GM19468 (cell line): ENCODE results near the gene SF3B3.
"Not testable (repeated sequence)": the region's sequence is repeated elsewhere in the genome, so short reads cannot be mapped to it uniquely, and the experiment has no call there.

Experiments
- ATAC-seq: cut with Tn5 transposase; IDR thresholded peaks from one replicate; pipeline ENCODE4 v1.9.1; 2021; ENCODE audit warnings: mild to moderate bottlenecking, moderate library complexity, moderate number of reproducible peaks; ENCODE audit not compliant: unreplicated experiment; ENCODE audit errors: extremely low read depth

The SF3B3 gene

DNA sequence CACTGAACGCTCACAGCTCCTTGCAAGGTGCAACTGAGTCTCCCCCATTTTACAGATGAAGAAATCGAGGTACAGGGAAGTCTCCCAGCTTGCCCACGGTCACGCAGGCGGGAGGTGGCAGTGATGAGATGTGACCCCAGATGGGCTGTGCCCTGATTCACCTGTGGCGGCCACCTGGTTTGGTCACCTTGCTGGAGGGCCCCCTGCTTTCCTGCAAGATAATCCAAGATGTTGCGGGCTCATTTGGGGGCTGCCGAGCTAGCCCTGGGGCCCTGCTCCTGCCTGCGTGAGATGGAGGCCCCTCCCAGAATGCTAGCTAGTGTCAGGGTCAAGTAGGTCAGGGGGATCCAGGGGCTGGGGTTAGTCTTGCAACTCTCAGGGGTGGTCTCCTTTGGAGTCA is 63.1 kb downstream of the SF3B3 start:
- no peak for ATAC-seq

GRCh38 chr16:70588565-70588964 is 64.9 kb downstream of the SF3B3 start:
- ATAC-seq: no peak

- ATAC-seq: not testable (repeated sequence)
Measured at GRCh38 chr16:70589416-70589815, 65.8 kb downstream of the SF3B3 start.

DNA sequence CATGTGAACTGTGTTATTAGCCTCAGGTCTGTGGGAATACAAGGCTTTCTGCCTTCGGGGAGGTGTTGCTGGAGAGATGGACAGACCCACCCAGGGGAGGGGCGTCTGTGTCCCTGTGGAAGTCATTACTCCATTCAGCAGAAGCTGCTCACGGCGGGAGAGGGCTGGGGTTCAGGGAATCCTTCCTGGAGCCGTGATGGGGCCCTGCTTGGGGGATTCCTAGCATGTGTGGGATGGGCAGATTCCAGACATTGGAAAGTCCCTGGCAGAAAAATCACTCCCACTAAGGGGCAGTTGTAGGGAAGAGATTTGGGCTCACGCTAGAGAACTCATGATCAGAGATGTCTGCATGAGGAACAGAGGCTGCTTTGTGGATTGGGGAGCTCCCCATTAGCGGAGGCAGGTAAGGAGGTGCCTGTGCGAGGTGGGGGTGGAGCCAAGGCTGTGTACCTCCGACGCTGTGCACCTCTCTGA is 66.4 kb downstream of the SF3B3 start:
- ATAC-seq: no peak

DNA sequence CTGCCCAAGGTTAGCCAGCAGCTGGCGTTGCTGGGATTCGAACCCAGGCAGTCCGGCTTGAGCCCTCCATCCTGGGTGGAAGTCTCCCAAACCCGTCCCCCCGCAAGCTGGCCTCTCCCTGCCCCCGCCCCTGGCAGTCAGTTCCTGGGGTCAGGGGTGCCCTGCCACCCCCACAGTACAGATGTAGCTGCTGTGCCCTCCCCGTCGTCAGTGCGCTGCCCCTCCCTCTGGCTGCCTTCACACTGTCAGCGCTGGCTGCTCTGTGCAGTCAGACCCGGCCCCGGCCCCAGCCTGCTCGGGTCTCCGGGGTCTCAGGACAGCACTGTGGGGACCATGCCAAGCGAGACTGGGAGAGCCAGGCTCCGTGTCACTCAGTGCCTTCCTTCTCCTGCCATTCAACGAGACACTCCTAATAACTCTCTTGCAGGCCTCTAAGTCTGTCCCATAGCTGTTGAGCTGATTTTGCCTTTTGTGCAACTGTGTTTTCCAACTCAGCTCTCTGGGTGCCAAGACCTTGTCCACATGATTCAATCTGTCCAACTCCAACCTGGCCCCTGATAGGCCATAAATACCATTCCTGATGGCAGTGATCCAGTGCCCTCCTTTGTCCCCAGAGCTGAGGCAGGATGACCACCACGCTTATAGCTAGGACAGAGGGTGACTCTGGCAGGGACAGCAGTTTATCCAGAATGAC is 67.3 kb downstream of the SF3B3 start:
- ATAC-seq: no peak

DNA sequence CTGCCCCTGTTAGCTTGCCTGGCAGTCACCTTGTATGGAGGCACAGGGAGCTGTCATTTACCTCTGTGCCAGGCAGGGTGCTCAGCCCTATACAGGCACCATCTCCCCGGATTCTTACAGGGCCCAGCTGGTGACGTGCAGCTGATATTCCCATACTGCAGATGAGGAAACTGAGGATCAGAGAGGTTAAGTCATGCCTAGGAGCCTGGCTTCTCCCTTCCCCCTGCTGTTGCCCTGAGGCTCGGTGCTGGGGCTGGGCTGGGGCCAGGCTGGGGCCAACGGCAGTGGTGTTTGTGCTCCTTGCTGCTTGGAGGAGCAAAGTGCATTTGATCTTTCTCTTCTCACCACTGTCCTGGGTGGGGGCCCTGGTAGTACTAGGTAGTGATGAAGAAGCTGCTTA is 68.0 kb downstream of the SF3B3 start:
- no peak for ATAC-seq

DNA sequence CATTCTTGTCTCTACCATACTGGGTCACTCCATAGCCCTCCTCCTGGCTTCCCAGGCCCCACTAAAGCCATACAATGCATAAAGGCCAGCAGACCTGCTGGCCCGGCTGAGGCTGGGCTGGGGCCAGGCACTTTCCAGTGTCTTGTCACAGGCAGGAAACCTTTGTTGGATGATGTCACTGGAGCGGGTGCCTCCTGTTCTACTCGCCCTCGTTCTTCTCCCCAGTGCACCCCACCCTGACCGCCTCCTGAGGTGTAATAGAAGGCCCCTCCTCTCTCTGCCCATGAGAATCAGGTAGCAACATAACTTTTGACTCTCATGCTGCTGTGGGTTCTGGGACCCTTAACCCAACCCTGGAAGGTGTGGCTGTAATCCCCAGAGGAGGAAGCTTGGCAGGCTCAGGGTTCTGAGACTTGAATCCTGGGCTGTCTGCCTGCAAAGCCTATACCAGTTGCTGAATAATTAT is 68.5 kb downstream of the SF3B3 start:
- no peak for ATAC-seq

DNA sequence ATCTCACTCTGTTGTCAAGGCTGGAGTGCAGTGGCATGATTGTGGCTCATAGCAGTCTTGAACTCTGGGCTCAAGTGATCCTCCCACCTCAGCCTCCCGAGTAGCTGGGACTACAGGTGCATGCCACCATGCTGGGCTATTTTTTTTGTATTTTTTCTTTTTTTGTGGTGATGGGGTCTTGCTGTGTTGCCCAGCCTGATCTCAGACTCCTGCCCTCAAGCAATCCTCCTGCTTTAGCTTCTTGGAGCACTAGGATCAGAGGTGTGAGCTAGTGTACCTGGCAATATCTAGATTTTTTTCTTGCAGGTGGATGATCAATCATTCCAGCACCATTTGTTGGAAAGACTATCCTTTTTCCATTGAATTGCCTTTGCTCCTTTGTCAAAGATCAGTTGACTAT is 69.9 kb downstream of the SF3B3 start:
- no peak for ATAC-seq

- ATAC-seq: no peak
Measured at GRCh38 chr16:70594569-70594968, 71.0 kb downstream of the SF3B3 start.

GRCh38 chr16:70597135-70597835 is 73.7 kb downstream of the SF3B3 start:
- ATAC-seq: no peak

GRCh38 chr16:70598937-70599503 is 75.4 kb downstream of the SF3B3 start:
- no peak for ATAC-seq

GRCh38 chr16:70600730-70601129 is 77.1 kb downstream of the SF3B3 start:
- ATAC-seq: no peak

DNA sequence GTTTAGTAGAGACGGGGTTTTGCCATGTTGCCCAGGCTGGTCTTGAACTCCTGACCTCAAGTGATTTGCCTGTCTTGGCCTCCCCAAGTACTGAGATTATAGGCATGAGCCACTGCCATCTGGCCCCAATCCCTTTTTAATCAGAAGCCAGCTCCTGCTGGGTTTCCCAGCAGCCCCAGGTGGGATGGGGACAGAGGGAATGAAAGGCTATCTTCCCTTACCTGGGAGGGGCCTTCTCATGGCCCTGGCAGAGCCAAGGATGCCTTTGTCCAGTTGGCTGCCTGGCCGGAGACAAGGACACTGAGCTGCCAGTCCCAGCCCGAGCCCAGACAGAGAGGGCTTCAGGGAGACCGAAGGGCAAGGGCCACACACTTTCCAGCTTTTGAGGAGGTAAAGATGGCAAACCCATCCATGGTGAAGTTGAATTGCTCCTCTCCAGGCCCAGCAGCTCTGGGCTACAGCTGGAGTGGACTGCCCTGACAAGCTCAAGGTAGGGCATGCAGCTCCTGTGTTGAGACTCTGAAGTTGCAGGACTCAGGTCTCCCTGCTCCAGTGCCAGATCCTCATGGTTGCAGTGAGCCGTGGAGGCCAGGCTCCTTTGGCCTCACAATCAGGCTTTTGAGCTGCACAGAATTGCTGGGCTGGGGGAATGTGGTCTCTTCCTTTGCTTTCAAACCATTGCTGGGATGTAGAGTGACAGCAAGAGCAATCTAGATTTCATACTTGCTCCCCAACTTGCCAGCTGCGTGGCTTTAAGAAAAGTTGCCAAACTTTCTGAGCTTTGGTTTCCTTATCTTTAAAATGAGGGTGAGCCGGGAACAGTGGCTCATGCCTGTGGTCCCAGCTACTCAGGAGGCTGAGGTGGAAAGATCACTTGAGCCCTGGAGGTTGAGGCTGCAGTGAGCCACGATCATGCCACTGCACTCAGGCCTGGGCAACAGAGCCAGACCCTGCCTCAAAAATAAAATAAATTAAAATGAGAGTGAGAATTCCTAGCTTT is 78.3 kb downstream of the SF3B3 start:
- ATAC-seq: no peak

DNA sequence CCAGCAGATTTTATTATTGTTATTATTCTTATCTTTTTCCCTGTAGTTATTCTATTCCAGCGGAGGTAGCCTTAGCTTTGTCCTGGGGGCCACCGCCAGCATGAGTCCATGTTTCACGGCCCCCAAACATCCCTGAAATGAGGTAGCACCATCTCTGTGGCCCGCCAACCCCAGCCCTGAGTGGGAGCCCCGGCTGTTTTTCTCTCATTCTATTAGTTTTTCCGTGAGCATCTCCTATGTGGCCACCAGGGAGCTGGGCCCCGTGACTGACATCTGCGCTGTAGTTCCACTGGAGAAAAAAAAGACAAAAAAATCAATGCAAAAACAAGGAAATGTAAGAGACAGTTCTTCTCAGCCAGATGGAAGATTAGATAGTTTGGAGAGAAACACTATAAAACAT is 79.2 kb downstream of the SF3B3 start:
- ATAC-seq: no peak

GRCh38 chr16:70604407-70605282 is 81.0 kb downstream of the SF3B3 start:
- no peak for ATAC-seq

GRCh38 chr16:70605283-70605657 is 81.7 kb downstream of the SF3B3 start:
- no peak for ATAC-seq

DNA sequence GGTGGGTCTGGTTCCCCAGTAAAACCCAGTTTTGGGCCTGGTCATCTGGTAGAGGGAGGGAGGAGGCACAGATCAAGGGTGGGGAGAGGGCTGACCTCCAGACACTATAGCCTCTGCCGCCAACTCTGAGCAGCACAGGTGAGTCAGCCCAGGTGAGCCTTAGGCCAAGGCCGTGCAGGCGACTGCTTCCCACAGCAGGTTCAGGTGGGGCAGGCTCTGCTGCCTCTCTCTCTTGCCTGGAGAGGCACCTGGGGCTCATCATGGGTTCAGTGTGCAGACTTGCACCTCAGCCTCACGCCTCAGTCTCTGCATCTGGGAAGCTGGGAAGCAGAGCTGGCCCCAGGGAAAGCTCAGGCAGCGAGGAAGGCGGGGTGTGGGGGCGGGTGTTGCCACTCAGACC is 84.9 kb downstream of the SF3B3 start:
- ATAC-seq: no peak

GRCh38 chr16:70610273-70611223 is 86.9 kb downstream of the SF3B3 start:
- no peak for ATAC-seq
